Uterus (tissue), 2 donors: ENCODE data around the gene FAIM.

ENCODE experiments used
- POLR2A ChIP-seq, 2 donors: fragments of 450-650 bp; IDR thresholded peaks; one replicate each; pipeline ENCODE4 v1.6.1; 2016; ENCODE audit warnings: antibody characterized with exemption in 2 of 2, mild to moderate bottlenecking in 1 of 2, moderate library complexity in 1 of 2
- TF ChIP-seq, protein P1 (sequence below), 4 experiments: fragments of 200-600 bp in 2 of 4; fragments of 450-650 bp in 2 of 4; sonication (generic) in 2 of 4; IDR thresholded peaks; one replicate each; pipeline ENCODE4 v1.5.1; 2016 to 2019; ENCODE audit warnings: antibody characterized with exemption in 4 of 4, mild to moderate bottlenecking in 2 of 4, moderate library complexity in 1 of 4

- TF ChIP-seq, protein P1, sequence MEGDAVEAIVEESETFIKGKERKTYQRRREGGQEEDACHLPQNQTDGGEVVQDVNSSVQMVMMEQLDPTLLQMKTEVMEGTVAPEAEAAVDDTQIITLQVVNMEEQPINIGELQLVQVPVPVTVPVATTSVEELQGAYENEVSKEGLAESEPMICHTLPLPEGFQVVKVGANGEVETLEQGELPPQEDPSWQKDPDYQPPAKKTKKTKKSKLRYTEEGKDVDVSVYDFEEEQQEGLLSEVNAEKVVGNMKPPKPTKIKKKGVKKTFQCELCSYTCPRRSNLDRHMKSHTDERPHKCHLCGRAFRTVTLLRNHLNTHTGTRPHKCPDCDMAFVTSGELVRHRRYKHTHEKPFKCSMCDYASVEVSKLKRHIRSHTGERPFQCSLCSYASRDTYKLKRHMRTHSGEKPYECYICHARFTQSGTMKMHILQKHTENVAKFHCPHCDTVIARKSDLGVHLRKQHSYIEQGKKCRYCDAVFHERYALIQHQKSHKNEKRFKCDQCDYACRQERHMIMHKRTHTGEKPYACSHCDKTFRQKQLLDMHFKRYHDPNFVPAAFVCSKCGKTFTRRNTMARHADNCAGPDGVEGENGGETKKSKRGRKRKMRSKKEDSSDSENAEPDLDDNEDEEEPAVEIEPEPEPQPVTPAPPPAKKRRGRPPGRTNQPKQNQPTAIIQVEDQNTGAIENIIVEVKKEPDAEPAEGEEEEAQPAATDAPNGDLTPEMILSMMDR (IDR thresholded peaks at IDR 0.05) = no peak
- TF ChIP-seq POLR2A (IDR thresholded peaks at IDR 0.05) = no peak
These were observed 35.4 kb upstream of the FAIM start for GRCh38 chr3:138573138-138573537.
